Astrocyte of the spinal cord (primary cell): ENCODE data around the gene DAGLA.

ENCODE experiments used
- DNase-seq: peaks from one replicate; pipeline ENCODE4 v3.0.0; 2011; ENCODE audit warnings: low read depth, low spot score
- H3K4me3 ChIP-seq: 2 replicates; pipeline ENCODE4 v1.5.1; 2011; ENCODE audit warnings: low read depth, mild to moderate bottlenecking, low read length, moderate library complexity
- in situ Hi-C: cut with HindIII; loops from 2 replicates; pipeline ENCODE4 v1.10.0; 2017; ENCODE audit warnings: low sequenced_read_pairs
- TF ChIP-seq, protein P1 (sequence below): IDR thresholded peaks from 2 replicates; pipeline ENCODE4 v1.5.1; 2012; ENCODE audit warnings: low read depth, mild to moderate bottlenecking, low read length, inconsistent platforms

DAGLA gene

DNA sequence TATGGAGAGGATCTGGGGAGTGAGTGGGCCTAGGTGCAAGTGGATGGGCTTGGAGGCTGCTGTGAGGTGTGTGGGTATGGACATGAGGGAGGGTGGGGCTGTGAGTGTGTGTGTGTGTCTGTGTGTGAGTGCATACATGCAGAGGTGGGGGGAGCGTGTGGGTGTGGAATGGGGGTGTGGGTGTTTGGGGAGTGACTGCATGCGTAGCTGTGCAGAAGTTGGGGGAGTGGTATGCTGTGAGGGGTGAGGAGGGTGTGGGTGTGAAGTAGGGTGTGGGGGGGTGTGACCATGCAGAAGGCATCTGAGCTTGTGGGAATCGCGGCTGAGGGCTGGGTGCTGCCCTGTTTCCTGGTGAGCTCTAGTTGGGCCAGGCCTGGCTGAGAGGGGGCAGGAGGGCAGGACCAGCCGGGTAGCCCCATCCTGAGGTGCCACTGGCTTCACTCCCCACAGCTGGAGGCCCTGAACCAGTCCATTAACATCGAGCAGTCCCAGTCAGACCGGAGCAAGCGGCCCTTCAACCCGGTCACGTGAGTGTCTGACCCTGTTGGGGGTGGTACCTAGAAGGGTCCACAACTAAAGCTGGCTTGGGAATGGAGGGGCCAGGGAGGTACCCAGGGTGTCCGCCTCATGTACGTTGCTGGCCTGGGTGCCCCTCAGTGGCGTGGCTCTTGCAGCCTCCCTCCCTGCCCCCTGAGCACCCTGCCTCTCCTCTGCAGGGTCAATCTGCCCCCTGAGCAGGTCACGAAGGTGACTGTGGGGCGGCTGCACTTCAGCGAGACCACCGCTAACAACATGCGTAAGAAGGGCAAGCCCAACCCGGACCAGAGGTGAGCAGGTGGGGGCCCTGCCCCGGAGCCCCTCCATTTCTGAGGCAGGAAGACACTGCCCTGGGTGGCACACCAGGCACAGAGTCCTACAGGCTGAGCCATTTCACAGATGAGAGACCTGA is 95.7 kb downstream of the DAGLA start:
- TF ChIP-seq, protein P1, sequence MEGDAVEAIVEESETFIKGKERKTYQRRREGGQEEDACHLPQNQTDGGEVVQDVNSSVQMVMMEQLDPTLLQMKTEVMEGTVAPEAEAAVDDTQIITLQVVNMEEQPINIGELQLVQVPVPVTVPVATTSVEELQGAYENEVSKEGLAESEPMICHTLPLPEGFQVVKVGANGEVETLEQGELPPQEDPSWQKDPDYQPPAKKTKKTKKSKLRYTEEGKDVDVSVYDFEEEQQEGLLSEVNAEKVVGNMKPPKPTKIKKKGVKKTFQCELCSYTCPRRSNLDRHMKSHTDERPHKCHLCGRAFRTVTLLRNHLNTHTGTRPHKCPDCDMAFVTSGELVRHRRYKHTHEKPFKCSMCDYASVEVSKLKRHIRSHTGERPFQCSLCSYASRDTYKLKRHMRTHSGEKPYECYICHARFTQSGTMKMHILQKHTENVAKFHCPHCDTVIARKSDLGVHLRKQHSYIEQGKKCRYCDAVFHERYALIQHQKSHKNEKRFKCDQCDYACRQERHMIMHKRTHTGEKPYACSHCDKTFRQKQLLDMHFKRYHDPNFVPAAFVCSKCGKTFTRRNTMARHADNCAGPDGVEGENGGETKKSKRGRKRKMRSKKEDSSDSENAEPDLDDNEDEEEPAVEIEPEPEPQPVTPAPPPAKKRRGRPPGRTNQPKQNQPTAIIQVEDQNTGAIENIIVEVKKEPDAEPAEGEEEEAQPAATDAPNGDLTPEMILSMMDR: no peak
- in situ Hi-C loops: no loop called here
- no peak overlapping the region for H3K4me3 ChIP-seq
- no peak for DNase-seq

DNA sequence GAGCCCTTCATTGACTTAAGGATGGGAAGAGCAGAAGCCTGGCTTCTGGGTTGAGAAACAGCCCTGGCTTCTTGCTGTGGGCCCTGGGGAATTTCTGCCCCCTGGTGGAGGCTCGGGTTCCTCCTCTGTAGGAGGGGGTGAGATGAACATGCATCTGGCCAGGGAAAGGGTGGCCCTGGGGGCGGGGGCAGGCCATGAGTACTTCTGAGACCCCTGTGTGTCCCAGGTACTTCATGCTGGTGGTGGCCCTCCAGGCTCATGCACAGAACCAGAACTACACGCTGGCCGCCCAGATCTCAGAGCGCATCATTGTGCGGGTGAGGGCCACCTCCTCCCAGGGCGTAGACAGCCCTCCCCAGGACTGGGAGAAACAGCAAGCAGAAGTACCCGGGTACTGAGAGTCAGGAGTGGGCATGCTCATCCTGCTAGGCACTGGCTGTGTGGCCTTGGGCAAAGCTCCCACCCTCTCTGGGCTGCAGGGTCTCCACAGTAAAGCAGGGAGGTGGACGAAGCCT is 96.4 kb downstream of the DAGLA start:
- H3K4me3 ChIP-seq: no peak overlapping the region
- DNase-seq: peak; percentile 69
- TF ChIP-seq, protein P1: peak; percentile 90
- in situ Hi-C loops: no loop called here

DNA sequence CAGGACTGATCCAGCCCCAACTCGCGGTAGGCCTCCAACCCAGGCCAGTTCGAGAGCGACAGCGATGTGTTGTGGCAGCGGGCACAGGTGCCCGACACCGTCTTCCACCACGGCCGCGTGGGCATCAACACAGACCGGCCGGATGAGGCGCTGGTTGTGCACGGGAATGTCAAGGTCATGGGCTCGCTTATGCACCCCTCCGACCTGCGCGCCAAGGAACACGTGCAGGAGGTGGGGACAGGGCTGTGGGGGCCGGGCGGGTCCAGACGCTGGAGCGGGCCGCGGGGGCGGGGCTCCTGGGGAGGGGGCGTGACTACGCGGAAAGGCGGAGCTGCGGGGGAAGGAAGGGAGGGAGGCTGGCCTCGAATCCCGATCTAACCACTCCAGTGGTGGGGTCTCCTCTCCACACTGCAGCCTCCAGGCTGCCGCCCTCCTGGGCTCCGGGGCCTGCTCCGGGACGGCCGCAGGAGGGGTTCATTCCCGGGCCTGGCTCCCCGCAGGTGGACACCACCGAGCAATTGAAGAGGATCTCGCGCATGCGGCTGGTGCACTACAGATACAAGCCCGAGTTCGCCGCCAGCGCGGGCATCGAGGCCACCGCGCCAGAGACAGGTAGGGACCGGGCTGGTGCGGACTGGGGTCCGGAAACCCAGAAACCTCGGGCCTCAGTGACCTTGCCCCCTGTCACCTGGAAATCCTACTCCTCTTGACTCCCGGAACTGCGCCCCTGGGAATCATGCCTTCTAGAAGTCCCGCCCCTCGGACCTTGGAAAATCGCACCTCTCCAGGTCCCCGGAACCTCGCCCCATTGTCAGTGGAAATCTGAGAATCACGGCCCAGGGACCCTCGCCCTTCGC is 97.3 kb downstream of the DAGLA start:
- in situ Hi-C loops: no loop called here
- peak overlapping the region; percentile 7 for H3K4me3 ChIP-seq
- DNase-seq: no peak
- TF ChIP-seq, protein P1: no peak

DNA sequence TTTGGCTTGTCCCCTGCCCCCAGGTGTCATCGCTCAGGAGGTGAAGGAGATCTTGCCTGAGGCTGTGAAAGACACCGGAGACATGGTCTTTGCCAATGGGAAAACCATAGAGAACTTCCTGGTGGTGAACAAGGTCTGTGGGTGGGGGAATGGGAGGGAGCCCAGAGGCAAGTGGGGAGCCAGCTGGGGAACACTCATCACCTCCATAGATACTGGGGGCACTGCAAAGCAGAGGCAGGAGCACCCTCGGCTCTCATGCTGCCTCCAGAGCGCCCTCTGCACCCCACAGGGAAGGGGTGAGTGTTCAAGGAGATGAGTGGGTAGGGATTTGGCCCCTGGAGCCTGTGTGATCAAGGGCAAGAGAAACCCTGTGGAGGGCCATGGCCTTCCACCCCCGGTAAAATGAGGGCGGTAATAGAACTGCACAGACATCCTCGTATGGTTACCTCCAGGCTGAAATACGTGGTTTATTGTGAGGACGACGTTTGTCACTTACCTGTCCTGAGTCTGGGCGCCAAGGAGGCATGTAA is 98.2 kb downstream of the DAGLA start:
- TF ChIP-seq, protein P1: no peak
- no peak for DNase-seq
- in situ Hi-C loops: no loop called here
- H3K4me3 ChIP-seq: no peak overlapping the region

DNA sequence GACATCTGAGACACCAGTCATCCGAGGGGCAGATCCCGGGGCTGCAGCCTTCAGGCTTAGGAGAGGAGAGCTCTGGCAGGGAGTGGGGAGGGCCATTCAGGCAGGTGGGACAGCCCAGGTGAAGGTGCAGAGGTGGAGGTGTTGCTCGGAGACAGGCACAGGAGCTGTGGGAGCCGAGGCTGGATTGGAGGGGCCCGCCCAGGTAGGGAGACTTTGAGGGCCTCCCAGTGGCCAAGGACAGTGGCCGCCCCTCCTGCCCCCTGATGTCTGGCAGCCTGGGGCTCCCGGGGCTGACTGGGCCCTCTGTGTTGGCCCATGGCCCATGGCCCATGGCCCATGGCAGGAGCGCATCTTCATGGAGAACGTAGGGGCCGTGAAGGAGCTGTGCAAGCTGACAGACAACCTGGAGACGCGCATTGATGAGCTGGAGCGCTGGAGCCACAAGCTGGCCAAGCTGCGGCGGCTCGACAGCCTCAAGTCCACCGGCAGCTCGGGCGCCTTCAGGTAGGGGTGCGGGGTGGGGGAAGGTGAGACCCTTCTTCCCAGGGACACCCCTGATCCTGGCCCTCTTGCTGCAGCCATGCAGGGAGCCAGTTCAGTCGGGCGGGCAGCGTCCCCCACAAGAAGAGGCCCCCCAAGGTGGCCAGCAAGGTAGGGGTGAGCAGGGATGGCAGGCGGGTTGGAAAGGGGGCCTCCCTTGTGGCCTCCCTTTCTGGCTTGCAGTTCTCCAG is 98.9 kb downstream of the DAGLA start:
- TF ChIP-seq, protein P1: no peak
- in situ Hi-C loops: no loop called here
- no peak for DNase-seq
- no peak overlapping the region for H3K4me3 ChIP-seq
